Erythroblast (primary cell): Measurements from ENCODE around the gene KDM4D.

Experiments used
- GATA1 ChIP-seq: IDR thresholded peaks from 2 replicates; pipeline ENCODE4 v1.6.1; 2011; ENCODE audit warnings: low read depth, mild to moderate bottlenecking, control low read depth, low read length, moderate library complexity
- POLR2A ChIP-seq: IDR thresholded peaks from 2 replicates; pipeline ENCODE4 v1.6.1; 2011; ENCODE audit warnings: mild to moderate bottlenecking, low read length

DNA sequence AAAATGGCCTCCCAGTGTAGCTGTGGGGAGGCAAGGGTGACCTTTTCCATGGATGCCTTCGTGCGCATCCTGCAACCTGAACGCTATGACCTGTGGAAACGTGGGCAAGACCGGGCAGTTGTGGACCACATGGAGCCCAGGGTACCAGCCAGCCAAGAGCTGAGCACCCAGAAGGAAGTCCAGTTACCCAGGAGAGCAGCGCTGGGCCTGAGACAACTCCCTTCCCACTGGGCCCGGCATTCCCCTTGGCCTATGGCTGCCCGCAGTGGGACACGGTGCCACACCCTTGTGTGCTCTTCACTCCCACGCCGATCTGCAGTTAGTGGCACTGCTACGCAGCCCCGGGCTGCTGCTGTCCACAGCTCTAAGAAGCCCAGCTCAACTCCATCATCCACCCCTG lies 24.8 kb downstream of the KDM4D start:
- no peak for TF ChIP-seq POLR2A
- TF ChIP-seq GATA1: no peak
